Thymus (tissue), 11 donors: ENCODE data around the gene RAP1GAP2. TPM values are rescaled to one million over a fixed set of nuclear protein-coding genes. Genes with fewer than 3 reads are reported as not detected.

Experiments used
- DNase-seq, 9 donors: peaks; one replicate each; pipeline ENCODE4 v3.0.0-alpha.2; 2013; ENCODE audit warnings: low spot score in 9 of 9, low read depth in 6 of 9, missing footprints in 1 of 9
- H3K27ac ChIP-seq, 2 donors: one replicate each; pipeline ENCODE4 v1.5.1; 2013; ENCODE audit warnings: control low read depth in 1 of 2, low read depth in 1 of 2, low read length in 1 of 2, mild to moderate bottlenecking in 1 of 2, moderate library complexity in 1 of 2
- H3K27me3 ChIP-seq, 2 donors: one replicate each; pipeline ENCODE4 v1.5.1; 2013; ENCODE audit warnings: low read length in 1 of 2; ENCODE audit not compliant: control insufficient read depth in 2 of 2, insufficient read depth in 1 of 2
- H3K36me3 ChIP-seq, 2 donors: one replicate each; pipeline ENCODE4 v1.5.1; 2013; ENCODE audit warnings: low read length in 1 of 2, mild to moderate bottlenecking in 1 of 2, moderate library complexity in 1 of 2; ENCODE audit not compliant: control insufficient read depth in 2 of 2, insufficient read depth in 2 of 2
- H3K4me1 ChIP-seq, 2 donors: one replicate each; pipeline ENCODE4 v1.5.1; 2013; ENCODE audit warnings: low read length in 2 of 2; ENCODE audit not compliant: control insufficient read depth in 2 of 2, insufficient read depth in 2 of 2
- H3K4me3 ChIP-seq, 2 donors: one replicate each; pipeline ENCODE4 v1.5.1; 2013; ENCODE audit warnings: low read length in 2 of 2, control low read depth in 1 of 2, mild to moderate bottlenecking in 1 of 2
- H3K9me3 ChIP-seq, 2 donors: one replicate each; pipeline ENCODE4 v1.5.1; 2013; ENCODE audit warnings: low read length in 1 of 2, mild to moderate bottlenecking in 1 of 2; ENCODE audit not compliant: control insufficient read depth in 2 of 2, insufficient read depth in 1 of 2
- WGBS: extraction: QIAGEN DNeasy Blood & Tissue Kit; methylation state at CpG from one replicate; pipeline ENCODE4 v1.1.7; 2013; 5-methylcytosine and 5-hydroxymethylcytosine counted together
- polyA plus RNA-seq: library from polyadenylated mRNA; stranded (reverse); fragments of 200-250 nt; gene quantifications from one replicate; pipeline ENCODE4 v1.2.3, GENCODE V29; 2013
- total RNA-seq: library from RNA; stranded (reverse); fragments of 120-200 nt; gene quantifications from one replicate; pipeline ENCODE4 v1.2.4, GENCODE V29; 2013
- donor health status: healthy.

RAP1GAP2 gene
- total and polyA plus RNA-seq, 2 donors = 1.6 to 3.8 TPM

DNA sequence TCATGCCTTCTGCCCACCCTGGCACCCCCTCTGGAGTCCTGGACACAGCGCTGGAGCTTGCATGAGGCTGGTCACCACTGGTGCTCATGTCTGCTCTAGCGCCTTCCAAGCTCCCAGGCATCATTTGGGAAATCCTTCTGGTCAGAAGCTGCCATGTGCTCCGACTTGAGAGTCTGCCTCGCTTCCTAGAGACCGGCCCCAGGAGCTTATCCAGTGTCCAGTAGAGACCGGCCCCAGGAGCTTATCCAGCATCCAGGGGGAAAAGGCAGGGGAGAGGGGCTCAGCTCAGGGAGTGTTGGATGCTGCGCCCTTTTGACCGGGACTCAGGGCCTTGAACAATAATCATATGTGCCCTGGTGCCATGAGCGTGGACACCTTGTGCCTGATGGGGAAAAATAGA lies 106.3 kb downstream of the RAP1GAP2 start:
- no peaks in the 10 kb centered on the region for H3K4me1 ChIP-seq
- 99% methylated on average over 9 of the region's 9 CpGs for WGBS

DNA sequence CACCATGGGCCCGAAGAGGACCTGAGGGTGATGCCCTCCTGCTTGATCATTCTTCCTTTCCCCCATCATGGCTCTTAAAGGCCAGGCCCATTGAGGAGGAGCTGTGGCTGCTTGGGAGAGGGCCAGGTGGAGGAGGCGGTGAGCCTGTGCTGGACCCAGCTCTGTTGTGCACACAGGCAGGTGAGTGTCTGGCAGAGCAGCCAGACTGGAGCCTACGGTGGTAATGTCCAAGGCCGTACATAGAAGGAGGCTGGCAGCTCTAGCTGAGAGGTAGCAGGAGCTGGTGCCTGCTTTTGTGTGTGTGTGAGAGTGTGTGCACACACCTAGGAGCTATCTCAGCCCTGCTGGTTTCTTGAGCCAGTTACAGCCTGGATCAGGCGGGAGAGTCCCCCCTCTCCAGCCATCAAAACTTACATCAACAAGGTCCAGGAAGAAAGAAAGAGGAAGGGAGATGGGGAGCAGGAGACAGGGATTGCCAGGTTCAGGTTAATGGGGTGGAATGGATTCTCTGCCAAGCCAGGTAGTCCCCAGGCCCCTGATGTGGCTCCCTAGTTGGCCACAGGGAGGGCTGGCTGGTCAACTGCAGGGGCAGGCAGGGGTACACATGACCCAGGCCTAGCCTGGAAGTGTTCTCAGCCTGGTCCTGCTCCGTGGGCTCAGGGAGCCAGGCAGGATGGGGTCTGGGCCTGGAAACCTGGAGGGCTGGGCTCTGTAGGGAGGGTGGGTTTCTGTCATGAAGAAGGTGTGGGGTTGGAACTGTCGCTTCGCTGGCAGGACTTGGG lies 107.1 kb downstream of the RAP1GAP2 start:
- H3K4me3 ChIP-seq = no peak overlapping the region
- no peaks in the 10 kb centered on the region for H3K36me3 ChIP-seq
- H3K4me1 ChIP-seq = no peaks in the 10 kb centered on the region
- H3K27ac ChIP-seq = no peak overlapping the region
- no peak for DNase-seq
- H3K9me3 ChIP-seq = peaks cover 0 to 5% of the 10 kb centered on the region in 2 donors
- H3K27me3 ChIP-seq = no peaks in the 10 kb centered on the region
- WGBS = 98% methylated on average over 8 of the region's 8 CpGs

More for the DNA sequence above, 106.3 kb downstream of the RAP1GAP2 start:
- Histone ChIP-seq H3K27me3 (no peaks in the 10 kb centered on the region), H3K36me3 (no peaks in the 10 kb centered on the region), H3K9me3 (peaks cover 0 to 5% of the 10 kb centered on the region in 2 donors), H3K4me3 (no peak overlapping the region), H3K27ac (no peak overlapping the region)
- no peak for DNase-seq

- H3K27ac ChIP-seq = no peak overlapping the region
- no peak for DNase-seq
Measured at GRCh38 chr17:2904135-2904534, 107.9 kb downstream of the RAP1GAP2 start.

GRCh38 chr17:2905269-2905668 lies 109.0 kb downstream of the RAP1GAP2 start:
- Histone ChIP-seq H3K9me3 (peaks cover 0 to 5% of the 10 kb centered on the region in 2 donors), H3K27ac (no peak overlapping the region), H3K27me3 (no peaks in the 10 kb centered on the region), H3K4me3 (no peak overlapping the region), H3K36me3 (no peaks in the 10 kb centered on the region), H3K4me1 (no peaks in the 10 kb centered on the region)
- no peak for DNase-seq
- 58% methylated on average over 13 of the region's 13 CpGs for WGBS

More at GRCh38 chr17:2904135-2904534, 107.9 kb downstream of the RAP1GAP2 start:
- Histone ChIP-seq H3K9me3 (peaks cover 0 to 5% of the 10 kb centered on the region in 2 donors), H3K4me3 (no peak overlapping the region), H3K4me1 (no peaks in the 10 kb centered on the region), H3K36me3 (no peaks in the 10 kb centered on the region), H3K27me3 (no peaks in the 10 kb centered on the region)
- 92% methylated on average over 16 of the region's 16 CpGs for WGBS

GRCh38 chr17:2905696-2906501 lies 109.7 kb downstream of the RAP1GAP2 start:
- H3K4me3 ChIP-seq = no peak overlapping the region
- H3K9me3 ChIP-seq = peaks cover 0 to 5% of the 10 kb centered on the region in 2 donors
- DNase-seq = no peak
- no peak overlapping the region for H3K27ac ChIP-seq
- no peaks in the 10 kb centered on the region for H3K36me3 ChIP-seq
- WGBS = 87% methylated on average over 15 of the region's 15 CpGs
- no peaks in the 10 kb centered on the region for H3K27me3 ChIP-seq
- no peaks in the 10 kb centered on the region for H3K4me1 ChIP-seq

- no peaks in the 10 kb centered on the region for H3K36me3 ChIP-seq
- no peak overlapping the region for H3K4me3 ChIP-seq
- WGBS = 97% methylated on average over 6 of the region's 6 CpGs
- H3K9me3 ChIP-seq = peaks cover 0 to 5% of the 10 kb centered on the region in 2 donors
- H3K4me1 ChIP-seq = no peaks in the 10 kb centered on the region
- no peak for DNase-seq
- no peak overlapping the region for H3K27ac ChIP-seq
- H3K27me3 ChIP-seq = no peaks in the 10 kb centered on the region
Measured at GRCh38 chr17:2906901-2907300, 110.7 kb downstream of the RAP1GAP2 start.

DNA sequence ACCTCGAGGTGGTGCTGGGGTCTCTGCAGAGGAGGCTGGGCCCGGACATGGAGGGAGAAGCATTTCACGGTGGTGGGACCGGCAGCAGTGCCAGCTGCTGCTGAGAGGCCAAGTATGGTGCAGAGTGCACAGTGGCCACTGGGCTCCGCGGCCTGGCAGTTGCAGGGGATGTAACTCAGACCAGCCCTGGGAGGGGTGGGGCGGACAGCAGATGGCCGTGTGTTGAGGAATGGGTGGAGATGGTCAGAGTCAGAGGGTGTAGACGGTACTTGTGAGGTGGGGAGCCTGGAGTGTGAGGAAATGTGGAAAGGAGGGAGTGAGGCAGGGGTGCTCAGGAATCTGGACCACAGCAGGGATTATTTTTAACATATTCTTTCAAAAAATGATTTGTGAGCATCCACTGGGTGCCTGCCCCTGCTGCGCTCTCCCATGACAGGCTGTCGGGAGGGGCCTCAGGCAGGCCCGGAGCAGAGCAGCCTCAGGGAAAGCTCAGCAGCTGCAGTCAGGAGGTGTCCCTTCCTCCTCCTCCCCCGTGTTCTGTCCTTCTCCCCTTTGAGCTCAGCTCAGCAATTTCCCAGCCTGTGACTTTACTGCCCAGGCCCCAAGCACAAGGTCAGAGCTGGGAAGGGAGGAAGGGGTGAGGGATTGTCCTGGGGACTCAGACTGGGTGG lies 113.1 kb downstream of the RAP1GAP2 start:
- 92% methylated on average over 13 of the region's 13 CpGs for WGBS
- H3K27ac ChIP-seq = no peak overlapping the region
- H3K4me3 ChIP-seq = no peak overlapping the region
- DNase-seq = no peak
- no peaks in the 10 kb centered on the region for H3K27me3 ChIP-seq
- no peaks in the 10 kb centered on the region for H3K36me3 ChIP-seq
- no peaks in the 10 kb centered on the region for H3K4me1 ChIP-seq
- H3K9me3 ChIP-seq = peaks cover 0 to 5% of the 10 kb centered on the region in 2 donors

GRCh38 chr17:2909846-2910234 lies 113.6 kb downstream of the RAP1GAP2 start:
- Histone ChIP-seq H3K4me1 (no peaks in the 10 kb centered on the region), H3K4me3 (no peak overlapping the region), H3K36me3 (no peaks in the 10 kb centered on the region), H3K9me3 (peaks cover 0 to 5% of the 10 kb centered on the region in 2 donors), H3K27me3 (no peaks in the 10 kb centered on the region), H3K27ac (no peak overlapping the region)
- WGBS = 63% methylated on average over 4 of the region's 4 CpGs
- DNase-seq = no peak
